Neural cell (in vitro differentiated cells): ENCODE results near the gene DRD2.

ENCODE experiments used
- EP300 ChIP-seq: fragments of 450-650 bp; conservative IDR thresholded peaks from 2 replicates; pipeline ENCODE4 v1.6.1; 2014; ENCODE audit warnings: antibody characterized with exemption, mild to moderate bottlenecking, moderate library complexity; ENCODE audit not compliant: poor library complexity, severe bottlenecking
- EZH2 ChIP-seq: fragments of 200-600, 300-800 bp; shearing (Covaris generic), sonication (generic); IDR thresholded peaks from 2 replicates; pipeline ENCODE4 v1.6.1; 2014; ENCODE audit warnings: antibody characterized with exemption, low read length, borderline replicate concordance, mild to moderate bottlenecking; ENCODE audit not compliant: insufficient read depth, poor library complexity, severe bottlenecking
- POLR2AphosphoS5 ChIP-seq: IDR thresholded peaks from 2 replicates; pipeline ENCODE4 v1.6.1; 2012
- TF ChIP-seq, protein P1 (sequence below): fragments of 450-650 bp; IDR thresholded peaks from 2 replicates; pipeline ENCODE4 v1.5.1; 2014; ENCODE audit warnings: antibody characterized with exemption, mild to moderate bottlenecking, moderate library complexity; ENCODE audit not compliant: poor library complexity, severe bottlenecking
- TF ChIP-seq, protein P2 (sequence below): IDR thresholded peaks from 2 replicates; pipeline ENCODE4 v1.6.1; 2012; ENCODE audit warnings: borderline replicate concordance

DNA sequence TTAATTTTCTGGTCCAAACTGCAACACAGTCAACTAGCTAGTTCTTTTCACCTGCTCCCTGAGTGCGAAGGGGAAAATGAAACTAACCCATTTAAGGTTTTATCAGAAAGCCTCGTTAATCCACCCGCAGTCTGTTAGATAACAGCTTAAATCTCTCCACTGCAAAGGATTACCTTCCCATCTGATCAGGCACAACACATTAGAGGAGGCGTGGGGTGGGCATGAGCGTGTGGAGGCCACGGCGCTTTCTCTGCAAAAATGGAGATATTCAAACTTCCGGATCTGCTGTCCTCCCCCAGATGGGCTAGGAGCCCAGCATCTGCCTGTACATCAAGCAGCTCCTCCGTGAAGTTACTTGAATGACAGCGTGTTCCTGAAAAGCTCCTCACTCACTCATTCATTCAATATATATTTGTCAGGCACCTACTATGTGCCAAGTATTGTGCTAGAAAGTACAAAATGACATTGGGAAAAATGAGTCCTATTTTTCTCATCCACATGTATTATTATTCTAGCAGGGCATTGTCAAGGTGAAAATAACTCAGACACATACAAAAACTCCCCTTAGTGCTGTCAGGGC lies 101.1 kb downstream of the DRD2 start:
- TF ChIP-seq, protein P1, sequence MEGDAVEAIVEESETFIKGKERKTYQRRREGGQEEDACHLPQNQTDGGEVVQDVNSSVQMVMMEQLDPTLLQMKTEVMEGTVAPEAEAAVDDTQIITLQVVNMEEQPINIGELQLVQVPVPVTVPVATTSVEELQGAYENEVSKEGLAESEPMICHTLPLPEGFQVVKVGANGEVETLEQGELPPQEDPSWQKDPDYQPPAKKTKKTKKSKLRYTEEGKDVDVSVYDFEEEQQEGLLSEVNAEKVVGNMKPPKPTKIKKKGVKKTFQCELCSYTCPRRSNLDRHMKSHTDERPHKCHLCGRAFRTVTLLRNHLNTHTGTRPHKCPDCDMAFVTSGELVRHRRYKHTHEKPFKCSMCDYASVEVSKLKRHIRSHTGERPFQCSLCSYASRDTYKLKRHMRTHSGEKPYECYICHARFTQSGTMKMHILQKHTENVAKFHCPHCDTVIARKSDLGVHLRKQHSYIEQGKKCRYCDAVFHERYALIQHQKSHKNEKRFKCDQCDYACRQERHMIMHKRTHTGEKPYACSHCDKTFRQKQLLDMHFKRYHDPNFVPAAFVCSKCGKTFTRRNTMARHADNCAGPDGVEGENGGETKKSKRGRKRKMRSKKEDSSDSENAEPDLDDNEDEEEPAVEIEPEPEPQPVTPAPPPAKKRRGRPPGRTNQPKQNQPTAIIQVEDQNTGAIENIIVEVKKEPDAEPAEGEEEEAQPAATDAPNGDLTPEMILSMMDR: no peak
- TF ChIP-seq EP300 (no peak), POLR2AphosphoS5 (no peak), EZH2 (no peak)
- TF ChIP-seq, protein P2, sequence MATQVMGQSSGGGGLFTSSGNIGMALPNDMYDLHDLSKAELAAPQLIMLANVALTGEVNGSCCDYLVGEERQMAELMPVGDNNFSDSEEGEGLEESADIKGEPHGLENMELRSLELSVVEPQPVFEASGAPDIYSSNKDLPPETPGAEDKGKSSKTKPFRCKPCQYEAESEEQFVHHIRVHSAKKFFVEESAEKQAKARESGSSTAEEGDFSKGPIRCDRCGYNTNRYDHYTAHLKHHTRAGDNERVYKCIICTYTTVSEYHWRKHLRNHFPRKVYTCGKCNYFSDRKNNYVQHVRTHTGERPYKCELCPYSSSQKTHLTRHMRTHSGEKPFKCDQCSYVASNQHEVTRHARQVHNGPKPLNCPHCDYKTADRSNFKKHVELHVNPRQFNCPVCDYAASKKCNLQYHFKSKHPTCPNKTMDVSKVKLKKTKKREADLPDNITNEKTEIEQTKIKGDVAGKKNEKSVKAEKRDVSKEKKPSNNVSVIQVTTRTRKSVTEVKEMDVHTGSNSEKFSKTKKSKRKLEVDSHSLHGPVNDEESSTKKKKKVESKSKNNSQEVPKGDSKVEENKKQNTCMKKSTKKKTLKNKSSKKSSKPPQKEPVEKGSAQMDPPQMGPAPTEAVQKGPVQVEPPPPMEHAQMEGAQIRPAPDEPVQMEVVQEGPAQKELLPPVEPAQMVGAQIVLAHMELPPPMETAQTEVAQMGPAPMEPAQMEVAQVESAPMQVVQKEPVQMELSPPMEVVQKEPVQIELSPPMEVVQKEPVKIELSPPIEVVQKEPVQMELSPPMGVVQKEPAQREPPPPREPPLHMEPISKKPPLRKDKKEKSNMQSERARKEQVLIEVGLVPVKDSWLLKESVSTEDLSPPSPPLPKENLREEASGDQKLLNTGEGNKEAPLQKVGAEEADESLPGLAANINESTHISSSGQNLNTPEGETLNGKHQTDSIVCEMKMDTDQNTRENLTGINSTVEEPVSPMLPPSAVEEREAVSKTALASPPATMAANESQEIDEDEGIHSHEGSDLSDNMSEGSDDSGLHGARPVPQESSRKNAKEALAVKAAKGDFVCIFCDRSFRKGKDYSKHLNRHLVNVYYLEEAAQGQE: no peak
